Stimulated activated CD4-positive, alpha-beta T cell treated with anti-CD3 and anti-CD28 coated beads, Interleukin-12 subunit alpha, Interleukin-12 subunit beta, amount 100 ng/mL, for 48 hours (primary cell): ENCODE measurements around the gene PCARE.

Source experiments
- DNase-seq, 3 donors: peaks; one replicate each; pipeline ENCODE4 v3.0.0-alpha.2; 2020; ENCODE audit warnings: low read depth in 2 of 3, low spot score in 1 of 3

Gene PCARE

DNA sequence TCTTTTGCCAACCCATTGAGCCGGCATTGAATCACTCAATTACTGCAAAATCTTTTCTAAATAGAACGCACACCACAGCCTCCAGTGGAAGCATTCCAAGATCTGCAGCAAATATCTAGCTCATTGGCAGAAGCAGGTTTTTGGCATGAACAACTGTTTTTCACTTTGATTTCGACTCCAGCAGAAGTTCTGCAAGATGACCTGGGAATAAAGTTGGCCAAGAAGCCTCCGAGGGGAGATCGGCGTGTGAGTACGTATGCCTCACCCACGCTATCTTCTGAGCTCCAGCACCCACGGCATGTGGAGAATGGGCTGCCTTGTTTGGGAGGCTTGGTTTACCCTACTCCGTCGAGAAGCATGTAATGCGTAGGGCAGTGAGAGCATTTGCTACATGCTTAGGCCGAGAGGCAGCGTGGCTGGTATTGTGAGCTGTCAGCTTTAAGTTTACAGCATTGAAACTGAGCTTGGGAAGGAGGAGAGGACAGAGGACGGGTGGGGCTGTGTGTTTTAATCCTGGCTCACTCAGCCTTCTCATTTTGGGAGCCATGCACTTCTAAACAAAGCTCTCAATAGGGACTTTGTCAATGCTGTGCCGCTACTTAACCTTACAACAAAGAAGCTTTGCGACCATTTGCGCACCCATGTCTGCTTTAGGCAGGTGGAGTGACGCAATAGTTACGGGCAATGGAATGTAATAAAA is 10.5 kb downstream of the PCARE start:
- no peak for DNase-seq

GRCh38 chr2:29063056-29063455 is 11.3 kb downstream of the PCARE start:
- DNase-seq, result no peak

DNA sequence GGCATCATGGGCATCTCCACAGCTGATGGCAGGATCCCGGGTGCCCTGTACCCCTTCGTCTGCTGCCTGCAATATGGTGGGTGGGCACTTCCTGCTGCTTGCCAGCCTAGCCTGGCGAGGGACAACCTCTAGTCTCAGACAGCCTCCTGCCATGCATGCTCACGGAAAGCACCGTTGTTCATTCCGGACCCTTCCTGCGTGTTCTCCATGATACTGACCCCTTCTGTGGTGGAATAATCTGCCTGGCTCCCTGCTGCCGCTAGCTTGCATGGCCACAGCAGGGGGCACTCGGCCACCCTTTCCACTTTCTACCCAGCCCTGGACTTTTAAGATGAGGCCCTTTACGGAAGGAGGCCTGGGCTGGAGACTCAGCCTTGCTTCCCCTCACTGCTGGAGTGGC is 12.0 kb downstream of the PCARE start:
- no peak for DNase-seq

DNA sequence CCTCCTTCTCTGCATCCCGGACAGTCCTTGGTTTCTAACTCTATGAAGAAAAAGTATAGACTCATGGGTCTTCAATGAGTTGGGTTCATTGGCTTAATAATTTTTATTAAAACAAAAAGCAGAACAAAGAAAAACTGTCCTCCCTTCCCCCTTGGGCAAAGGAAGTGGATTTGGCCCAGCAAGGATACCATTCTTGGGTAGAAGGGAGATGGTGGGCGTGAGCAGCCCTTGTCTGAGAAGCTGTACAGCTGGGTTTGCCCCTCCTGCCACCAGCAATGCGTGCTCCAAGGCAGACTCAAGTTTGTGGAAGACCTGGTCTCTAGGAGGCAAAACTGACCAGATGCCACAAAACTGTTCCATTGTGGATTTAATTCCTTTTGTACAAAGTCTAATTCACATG is 12.7 kb downstream of the PCARE start:
- no peak for DNase-seq

DNA sequence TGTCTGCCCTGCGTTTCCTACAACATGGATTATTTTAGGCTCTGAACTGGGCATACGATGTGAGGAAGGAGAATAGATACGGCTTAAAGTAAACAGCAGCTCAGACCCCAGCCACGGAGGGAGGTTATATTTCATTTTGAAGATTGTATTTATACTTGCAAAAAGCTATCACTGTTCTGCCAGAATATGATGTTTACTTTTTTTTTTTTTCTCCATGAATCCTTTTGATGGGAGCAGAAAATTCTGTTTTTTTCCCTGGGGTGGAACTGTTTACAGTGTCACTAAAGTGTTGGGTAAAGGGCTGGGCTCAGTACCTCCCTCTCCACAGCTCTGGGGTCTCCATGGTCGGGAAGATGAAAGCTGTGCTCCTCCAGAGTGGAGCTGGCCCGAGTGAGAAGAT is 13.1 kb downstream of the PCARE start:
- no peak for DNase-seq

DNA sequence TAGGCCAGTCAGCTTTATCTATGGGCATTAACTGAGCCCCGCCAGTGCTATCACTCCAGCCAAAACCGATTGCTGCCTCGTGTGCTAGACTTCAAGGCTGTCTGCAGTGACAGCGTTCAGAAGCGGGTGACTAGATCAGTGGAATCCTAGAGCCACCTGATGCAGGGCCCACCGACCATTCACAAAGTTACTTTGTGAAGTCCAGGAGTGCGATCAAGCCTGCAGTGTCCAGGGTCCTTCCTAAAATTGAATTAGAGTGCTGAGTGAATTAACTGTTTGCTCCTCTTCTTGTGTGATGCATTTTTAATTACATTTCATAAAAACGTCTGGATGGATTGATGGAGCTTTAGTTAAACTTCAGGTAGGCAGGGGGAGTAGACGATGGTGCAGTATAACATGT is 13.9 kb downstream of the PCARE start:
- DNase-seq, result no peak

- DNase-seq, result no peak
Measured at GRCh38 chr2:29059624-29060023, 14.7 kb downstream of the PCARE start.

DNA sequence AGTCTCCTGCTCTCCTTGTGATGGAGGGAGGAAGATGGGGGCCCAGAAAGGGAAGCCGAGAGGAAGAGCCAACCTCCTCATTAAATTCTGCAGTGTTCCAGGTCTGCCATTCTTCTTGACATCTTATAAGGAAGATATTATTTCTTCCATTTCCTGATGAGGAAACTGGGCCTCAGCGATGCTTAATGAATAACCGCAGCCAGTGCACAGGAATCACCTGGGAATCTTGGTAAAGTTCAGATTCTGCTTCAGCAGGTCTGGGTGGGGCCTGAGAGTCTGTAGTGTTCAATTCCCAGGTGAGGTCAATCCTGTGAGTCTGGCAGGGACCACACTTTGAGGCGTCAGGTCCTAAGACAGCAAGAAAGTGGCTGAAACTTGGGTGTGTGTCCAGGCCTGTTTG is 17.3 kb downstream of the PCARE start:
- no peak for DNase-seq

DNA sequence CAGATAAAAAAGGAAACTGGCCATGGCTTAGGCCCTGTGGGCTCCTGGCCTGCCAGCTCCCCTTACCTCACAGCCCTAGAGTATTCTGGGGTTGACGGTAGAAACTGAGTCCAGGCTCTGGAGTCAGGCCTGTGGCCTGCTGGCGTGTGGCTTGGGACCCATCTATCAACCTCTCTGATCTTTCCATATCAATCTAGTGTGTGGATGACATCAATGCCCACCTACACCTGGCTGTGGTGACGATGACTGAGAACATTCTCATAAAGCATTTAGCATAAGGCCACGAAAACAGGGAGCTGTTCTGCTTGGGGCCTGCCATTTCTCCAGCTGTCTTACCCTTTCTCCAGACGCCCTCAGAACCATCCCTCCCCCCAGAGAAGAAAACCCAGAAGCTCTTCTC is 17.9 kb downstream of the PCARE start:
- no peak for DNase-seq

- DNase-seq, result no peak
Measured at GRCh38 chr2:29055601-29056000, 18.7 kb downstream of the PCARE start.

DNA sequence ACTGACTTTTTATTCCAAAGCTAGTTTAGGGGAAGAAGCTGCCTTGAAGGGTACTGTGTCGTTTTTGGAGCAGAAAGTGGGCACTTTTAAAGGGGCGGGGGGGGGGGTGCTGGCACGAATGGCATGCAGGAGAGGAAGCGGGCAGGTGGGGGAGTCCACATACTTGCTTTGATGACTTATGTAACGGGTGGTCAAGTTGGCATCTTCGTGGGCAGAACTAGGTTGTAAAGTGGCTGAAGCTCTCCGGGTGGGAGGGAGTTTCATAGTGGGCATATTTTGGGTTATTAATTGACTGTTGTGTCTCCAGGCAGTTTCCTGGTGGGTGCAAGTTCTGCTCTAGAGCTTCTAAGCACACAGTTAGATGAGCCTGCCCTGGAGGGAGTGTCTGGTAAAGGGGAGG is 19.9 kb downstream of the PCARE start:
- no peak for DNase-seq

GRCh38 chr2:29053670-29054400 is 20.5 kb downstream of the PCARE start:
- DNase-seq, result no peak

DNA sequence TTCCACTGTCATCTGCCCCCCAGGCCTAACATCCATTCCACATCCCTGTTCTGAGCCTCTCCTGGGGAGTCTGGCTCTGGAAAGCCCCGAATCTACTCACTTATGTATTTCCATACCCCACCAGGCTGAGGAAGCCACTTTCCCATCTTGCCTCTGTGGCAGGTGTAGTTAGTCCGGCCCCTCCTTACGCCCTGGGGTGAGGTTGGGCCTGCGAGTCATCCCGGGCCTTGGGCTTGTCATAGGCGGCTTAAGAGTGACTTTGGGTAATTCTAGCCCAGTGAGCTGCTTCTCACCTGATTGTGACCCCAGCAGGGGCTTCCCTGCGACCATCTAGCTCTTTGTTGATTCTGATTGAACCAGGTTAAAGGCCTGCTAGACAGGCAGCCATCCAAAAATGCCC is 21.1 kb downstream of the PCARE start:
- DNase-seq, result no peak

GRCh38 chr2:29052807-29053206 is 21.5 kb downstream of the PCARE start:
- no peak for DNase-seq

DNA sequence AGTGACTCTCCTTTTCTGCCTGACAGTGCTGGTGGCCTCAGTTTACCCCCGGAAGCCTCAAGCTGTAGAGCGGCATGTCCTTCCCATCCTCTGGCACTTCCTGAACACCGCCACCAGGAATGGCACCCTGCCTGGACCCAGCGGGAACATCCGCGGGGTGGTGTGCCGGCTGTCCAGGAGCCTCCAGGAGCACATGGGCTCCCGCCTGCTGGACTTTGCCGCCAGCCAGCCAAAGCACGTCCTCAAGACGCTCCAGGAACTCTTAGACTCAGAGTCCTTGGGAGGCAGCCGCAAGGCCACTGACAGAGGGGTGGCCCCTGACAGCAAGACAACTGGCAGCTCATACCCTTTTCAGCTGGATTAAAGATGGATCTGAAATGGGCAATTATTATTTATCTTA is 22.6 kb downstream of the PCARE start:
- no peak for DNase-seq

- no peak for DNase-seq
Measured at GRCh38 chr2:29050591-29050990, 23.7 kb downstream of the PCARE start.

DNA sequence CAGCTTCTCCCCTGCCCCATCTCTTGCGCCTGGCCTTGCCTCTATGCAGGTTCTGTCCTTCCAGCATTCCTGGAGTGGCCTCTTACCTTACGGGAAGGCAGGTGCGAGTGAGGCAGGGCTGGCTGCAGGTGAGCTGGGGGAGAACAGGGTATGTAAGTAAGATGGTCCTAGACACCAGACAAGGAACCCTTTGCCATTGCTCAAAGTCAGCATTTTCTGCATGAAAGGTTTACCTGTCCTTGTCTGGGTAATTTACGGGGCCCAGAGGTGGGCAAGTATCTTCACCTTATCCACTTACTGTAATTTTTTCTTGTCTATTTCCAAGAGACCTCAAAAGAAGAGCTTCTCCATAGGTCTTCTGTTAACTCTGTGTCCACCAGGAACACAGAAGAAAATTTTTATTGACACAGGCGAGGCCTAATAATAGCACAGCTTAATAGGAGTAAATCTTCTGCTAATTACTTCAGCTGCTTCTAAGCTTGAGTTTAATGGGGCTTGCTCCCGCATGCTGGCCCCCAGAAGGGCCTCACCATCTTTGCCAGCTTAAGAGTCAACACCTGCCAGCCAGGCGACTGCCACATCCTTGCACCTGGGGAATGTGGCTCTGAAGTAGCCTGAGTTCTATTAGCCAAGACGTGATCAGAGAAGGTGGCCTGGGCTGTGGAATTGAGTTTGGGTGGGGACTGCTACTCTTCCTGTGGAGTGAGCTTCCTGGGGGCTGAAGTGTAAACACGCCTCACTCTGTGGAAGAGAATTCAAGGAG is 27.1 kb downstream of the PCARE start:
- no peak for DNase-seq

DNA sequence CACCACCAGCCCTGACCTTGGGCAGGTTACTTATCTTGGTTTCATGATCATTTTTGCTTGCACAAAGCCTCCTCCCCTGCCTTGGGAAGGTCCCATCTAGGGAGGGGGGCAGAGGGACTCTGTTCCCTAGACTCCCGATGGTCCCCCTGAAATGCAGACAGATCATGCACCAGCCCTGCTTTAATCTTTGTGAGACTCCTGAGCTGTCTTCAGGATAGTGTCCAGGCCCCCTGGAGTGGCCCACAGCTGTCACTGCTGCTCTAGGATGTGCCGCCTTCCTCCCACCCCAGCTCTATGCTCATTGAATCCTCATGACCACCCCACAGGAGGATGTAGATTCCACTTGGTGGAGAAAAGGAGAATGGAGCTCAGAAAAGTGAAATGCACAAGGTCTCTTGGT is 28.0 kb downstream of the PCARE start:
- DNase-seq, result no peak

DNA sequence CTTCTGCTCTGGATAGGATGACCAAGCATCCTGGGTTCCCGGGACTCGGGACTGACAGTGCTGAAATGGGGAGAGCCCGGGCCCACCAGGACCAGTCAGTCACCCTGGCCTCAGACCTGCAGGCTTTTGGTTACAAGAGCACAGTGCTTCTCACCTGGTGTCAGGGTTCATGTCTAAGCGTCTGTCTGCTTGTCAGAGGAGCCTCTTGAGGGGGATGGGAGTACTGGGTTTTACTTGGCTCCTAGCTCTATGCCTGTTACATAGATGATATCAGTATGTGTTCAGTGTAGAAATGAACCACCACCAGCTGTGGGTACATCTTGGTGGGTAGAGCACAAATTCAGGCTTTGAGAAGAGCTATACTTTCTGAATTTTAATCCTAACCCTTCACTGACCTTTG is 29.9 kb downstream of the PCARE start:
- DNase-seq, result no peak

DNA sequence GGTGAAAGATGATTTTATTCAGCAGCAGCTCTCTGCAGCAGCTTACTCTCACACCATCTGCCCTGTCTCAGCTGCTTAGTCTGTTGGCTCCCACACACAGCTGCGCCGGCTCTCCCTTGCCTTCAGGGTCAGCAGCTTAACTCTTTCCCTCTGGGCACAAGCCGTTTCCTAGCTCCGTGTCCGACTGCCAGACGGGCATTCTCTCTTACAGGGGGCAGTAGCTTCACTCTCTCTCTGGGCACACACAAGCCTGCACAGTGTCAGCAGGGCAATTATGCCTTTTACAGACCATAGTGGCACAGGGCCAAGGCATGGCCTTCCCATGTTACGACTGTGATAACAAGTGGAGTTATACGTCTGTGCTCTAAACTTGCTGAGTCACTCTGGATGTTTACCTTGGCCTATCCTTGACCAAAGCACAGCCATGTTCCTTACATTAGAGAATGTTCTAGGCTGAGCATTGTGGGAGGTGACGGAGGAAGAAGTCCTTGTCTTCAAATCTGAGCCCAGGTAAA is 31.7 kb downstream of the PCARE start:
- DNase-seq, result no peak

GRCh38 chr2:29041161-29041660 is 33.1 kb downstream of the PCARE start:
- DNase-seq, result no peak

DNA sequence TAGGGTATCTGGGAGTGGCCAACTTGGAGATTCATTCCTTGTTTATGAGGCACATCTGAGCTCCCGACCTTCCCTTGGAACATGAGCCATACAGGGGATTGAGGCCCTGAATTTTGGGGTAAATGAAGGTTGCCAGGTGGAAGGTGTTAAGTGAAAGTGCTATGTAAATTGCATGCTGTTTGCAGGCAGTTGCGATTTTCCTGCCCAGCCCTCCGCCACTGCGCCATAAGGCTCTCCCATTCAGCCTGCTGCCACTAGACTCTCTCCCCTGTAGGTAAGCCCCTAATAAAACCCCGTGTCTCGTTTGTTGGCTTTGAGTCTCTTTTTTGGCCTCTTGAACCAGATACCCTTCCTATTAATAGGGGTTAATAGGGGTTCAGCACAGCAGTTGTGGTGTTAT is 33.8 kb downstream of the PCARE start:
- DNase-seq, result no peak
